CD4-positive, alpha-beta T cell treated with Interleukin-1 beta for 1 hour (primary cell): Measurements from ENCODE around the gene SIN3A.
"Not testable (repeated sequence)": the region's sequence is repeated elsewhere in the genome, so short reads cannot be mapped to it uniquely, and the experiment has no call there.

ENCODE experiments used
- DNase-seq, 2 donors: peaks; one replicate each; pipeline ENCODE4 v3.0.0-alpha.2; 2020 to 2022

SIN3A gene

DNA sequence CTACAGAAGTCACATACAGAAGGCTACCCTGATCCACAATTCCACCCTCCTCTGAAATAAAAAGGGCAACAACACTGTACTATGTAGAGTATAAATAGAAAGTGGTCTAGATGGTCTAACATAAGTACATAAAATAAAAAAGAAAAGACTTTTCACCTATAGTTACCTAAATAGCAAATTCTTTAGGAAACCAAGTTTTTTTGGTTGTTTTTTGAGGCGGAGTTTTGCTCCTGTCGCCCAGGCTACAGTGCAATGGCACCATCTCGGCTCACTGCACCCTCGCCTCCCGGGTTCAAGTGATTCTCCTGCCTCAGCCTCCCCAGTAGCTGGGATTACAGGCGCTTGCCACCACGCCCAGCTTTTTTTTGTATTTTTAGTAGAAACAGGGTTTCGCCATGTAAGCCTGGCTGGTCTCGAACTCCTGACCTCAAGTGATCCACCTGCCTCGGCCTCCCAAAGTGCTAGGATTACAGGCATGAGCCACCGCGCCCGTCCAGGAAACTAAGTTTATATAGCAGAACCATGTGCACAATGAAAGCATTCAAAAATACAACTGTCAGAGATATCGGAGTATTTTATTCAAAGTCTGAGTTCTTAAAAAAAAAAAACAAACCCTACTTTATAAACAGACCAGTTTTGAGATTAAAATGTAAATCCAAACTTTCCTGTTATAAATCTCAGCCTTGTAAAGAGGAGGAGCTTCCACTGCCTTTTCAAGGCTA lies 1.7 kb downstream of the SIN3A start:
- DNase-seq, result no peak

GRCh38 chr15:75448171-75448570 lies 3.3 kb downstream of the SIN3A start:
- DNase-seq, result peak in 1 of 2 donors; percentile 9

- DNase-seq, result no peak
Observed at GRCh38 chr15:75446151-75446550, 5.3 kb downstream of the SIN3A start.

- DNase-seq, result not testable (repeated sequence)
Observed at GRCh38 chr15:75445324-75445723, 6.2 kb downstream of the SIN3A start.

DNA sequence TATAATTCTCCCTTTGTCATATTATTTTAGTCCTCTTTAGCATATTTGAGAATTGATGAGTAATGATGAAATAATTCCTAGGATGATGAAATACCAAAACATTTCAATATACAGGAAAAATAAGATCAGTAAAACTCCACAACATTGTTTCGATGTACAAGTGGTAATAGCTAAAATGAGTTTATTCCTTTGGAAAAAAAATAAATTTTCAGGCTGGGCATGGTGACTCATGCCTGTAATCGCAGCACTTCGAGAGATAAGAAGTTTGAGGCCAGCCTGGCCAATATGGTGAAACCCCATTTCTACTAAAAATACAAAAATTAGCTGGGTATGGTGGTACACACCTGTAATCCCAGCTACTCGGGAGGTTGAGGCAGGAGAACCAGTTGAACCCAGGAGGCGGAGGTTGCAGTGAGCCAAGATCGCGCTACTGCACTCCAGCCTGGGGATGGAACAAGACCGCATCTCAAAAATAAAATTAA lies 7.5 kb downstream of the SIN3A start:
- not testable (repeated sequence) for DNase-seq

GRCh38 chr15:75437721-75438120 lies 13.8 kb downstream of the SIN3A start:
- no peak for DNase-seq

DNA sequence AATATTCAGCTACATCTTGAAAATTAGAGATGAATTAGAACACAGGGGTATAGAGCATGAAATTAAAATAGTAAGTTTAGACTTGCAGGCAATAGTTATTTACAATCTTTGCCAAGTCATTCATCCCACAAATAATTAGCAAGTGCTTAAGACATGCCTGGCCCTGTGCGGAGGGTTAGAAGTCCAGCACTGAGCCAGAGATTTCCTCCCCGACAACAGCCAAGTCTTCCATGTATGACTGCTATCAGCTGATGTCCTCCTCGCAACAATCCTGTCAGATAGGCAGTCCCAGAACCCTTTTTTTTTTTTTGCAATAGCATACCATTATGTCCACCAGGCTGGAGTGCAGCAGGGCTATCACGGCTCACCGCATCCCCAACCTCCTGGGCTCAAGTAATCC lies 14.6 kb downstream of the SIN3A start:
- DNase-seq, result no peak

DNA sequence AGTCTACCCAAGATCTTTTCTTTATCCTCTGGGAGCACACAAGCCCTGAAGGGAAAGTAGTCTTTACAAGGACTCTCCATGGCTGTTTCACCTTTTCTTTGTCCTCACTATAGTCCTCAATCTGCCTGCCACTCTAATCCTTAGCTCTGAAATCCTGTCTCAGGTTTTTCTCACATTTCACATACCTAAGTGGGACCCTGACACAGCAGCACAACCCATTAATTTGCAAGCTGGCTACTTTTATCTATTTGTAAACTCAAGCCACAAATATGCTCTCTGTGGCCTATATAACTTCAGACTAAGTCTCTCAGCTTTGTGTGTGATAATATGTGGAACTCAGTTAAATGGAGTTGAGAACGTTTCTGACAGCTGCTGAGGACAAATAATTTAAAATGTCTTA lies 19.8 kb downstream of the SIN3A start:
- DNase-seq, result no peak

- no peak for DNase-seq
Observed at GRCh38 chr15:75431270-75431669, 20.2 kb downstream of the SIN3A start.

GRCh38 chr15:75430259-75430658 lies 21.2 kb downstream of the SIN3A start:
- no peak for DNase-seq

DNA sequence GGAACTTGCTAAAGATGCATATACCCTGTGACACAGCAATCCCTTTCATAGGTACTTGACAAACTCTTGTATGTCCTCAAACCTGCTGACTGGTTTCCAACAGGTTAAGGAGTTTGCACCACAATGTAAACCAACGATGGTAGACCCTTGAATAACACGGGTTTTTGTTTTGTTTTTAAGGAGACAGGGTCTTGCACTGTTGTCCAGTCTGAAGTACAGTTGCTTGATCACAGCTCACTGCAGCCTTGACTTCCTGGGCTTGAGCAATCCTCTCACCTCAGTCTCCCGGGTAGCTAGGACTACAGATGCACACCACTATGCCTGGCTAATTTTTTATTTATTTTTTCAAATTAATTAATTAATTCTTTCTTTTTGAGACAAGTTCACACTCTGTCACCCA lies 23.3 kb downstream of the SIN3A start:
- no peak for DNase-seq

GRCh38 chr15:75425966-75426500 lies 25.5 kb downstream of the SIN3A start:
- DNase-seq, result no peak

DNA sequence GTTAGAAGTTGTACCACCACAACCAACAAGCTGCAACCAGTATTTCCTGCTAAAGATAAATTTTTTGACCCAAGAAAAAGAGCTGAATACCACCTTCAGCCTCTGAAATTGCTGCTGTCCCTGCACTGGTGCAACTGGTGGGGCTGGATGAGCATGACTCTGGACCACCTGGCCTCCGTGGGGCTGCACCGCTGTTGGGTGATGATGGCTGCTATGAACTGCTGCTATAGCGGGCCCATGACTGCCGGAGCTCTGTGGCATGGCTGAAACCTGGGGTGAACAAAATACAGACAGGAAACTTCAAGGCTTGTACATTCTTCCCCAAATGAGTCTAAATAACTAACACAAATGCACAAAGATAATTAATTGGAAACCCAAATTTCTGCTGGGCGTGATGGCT lies 28.9 kb downstream of the SIN3A start:
- DNase-seq, result no peak

- no peak for DNase-seq
Observed at GRCh38 chr15:75420698-75421097, 30.8 kb downstream of the SIN3A start.

GRCh38 chr15:75416584-75416983 lies 34.9 kb downstream of the SIN3A start:
- no peak for DNase-seq

- no peak for DNase-seq
Observed at GRCh38 chr15:75410196-75410595, 41.3 kb downstream of the SIN3A start.

GRCh38 chr15:75407083-75407482 lies 44.4 kb downstream of the SIN3A start:
- no peak for DNase-seq

DNA sequence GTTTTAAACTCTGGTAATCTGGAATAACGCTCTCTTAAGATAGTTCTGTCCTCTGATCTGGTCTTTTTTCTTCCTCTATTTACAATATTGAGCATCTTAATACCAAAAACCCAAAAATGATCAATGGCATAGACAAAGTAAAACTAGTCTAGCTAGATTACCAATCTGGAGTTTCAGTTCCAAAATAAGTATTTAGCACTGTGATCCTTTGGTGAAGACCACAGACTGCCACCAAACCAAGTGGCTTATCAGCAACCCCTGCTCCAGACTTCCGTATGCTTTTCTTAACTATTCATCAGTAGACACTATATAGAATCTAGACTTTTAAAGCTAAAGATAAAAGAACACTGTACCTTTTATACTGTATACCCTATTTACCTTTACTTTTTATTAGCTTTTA lies 47.6 kb downstream of the SIN3A start:
- no peak for DNase-seq

DNA sequence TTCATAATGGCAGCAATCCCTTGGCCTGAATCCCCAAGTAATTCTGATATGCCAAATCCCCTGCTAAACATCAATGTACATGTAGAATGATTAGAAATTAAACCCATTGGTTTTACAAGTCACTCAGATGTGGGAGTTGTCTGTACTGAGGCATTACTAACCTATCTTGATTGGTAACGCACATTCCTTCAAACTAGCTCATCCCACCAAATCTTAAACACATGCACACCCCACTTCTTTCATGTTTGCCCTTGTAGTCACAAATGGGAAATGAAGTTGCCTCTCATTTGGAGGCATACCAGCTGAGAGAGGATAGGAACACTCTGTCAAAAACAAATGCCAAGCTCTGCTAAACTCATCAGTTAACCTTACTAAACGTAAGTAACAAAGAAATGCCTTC lies 54.0 kb downstream of the SIN3A start:
- DNase-seq, result no peak

- no peak for DNase-seq
Observed at GRCh38 chr15:75389791-75390382, 61.6 kb downstream of the SIN3A start.

DNA sequence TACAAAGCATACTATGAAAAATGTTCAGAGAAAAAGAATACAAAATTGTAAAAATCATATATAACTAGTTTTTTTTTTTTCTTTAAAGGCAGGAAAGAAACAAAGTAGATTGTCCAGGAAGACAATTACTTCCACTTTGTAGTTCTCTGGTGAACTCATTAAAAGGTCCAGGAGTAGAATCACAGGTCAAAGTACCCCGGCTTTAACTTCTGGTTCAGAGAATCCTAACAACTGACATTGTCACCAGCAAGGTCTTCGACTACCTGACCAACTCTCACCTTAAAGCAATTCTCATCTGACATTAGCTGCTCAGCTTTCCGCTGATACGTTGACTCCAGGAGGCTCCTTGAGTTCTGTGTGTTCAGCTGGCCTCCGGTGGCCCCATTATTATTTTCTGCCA lies 67.5 kb downstream of the SIN3A start:
- not testable (repeated sequence) for DNase-seq

GRCh38 chr15:75380773-75381172 lies 70.7 kb downstream of the SIN3A start:
- DNase-seq, result no peak

GRCh38 chr15:75371901-75372688 lies 79.4 kb downstream of the SIN3A start:
- DNase-seq, result no peak

DNA sequence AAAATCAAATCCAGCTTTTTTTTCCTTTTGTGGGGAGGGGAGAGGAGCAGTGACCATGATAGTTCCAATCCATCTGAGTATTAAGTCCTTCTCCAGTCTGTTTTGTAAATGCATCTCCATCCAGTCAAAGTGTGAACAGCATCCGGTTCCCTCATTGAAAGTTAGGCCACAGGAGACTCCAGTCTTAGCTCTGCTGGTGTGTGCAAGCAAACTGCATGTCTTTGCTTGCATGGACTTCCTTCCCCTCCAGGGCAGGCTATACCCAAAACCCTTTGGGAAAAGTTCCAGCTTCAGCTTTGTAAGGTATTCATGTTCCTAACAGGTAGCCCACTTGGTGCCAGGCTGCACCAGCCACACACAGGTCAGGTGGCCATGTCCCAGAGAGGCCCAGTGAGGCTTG lies 80.0 kb downstream of the SIN3A start:
- no peak for DNase-seq
